Measurements from ENCODE around the gene SCYL2.

GRCh38 chr12:100266585-100266834, 467 bp upstream of the SCYL2 start:
- TF ChIP-seq CTCF (IDR thresholded peaks at IDR 0.05 in 4 of 5, conservative IDR thresholded peaks at IDR 0.05 in 1 of 5), result no peak
- TF ChIP-seq POLR2A (IDR thresholded peaks at IDR 0.05), result no peak

Measured in gastrocnemius medialis (tissue), 4 donors.